Fibroblast of the aortic adventitia (primary cell): ENCODE measurements around the gene PREX1. TPM values are rescaled to one million over a fixed set of nuclear protein-coding genes. Genes with fewer than 3 reads are reported as not detected.

ENCODE experiments used
- DNase-seq: peaks from one replicate; pipeline ENCODE4 v3.0.0-alpha.2; 2010; ENCODE audit warnings: low read depth
- H3K4me3 ChIP-seq: 2 replicates; pipeline ENCODE4 v1.5.1; 2011; ENCODE audit warnings: low read depth, mild to moderate bottlenecking, control low read depth, low read length, moderate library complexity
- total RNA-seq: library from RNA; depleted of rRNA; stranded (reverse); fragments of >200 nt; gene quantifications from 2 replicates; pipeline ENCODE4 v1.2.3, GENCODE V29; 2012; ENCODE audit warnings: low replicate concordance
- TF ChIP-seq, protein P1 (sequence below): IDR thresholded peaks from 2 replicates; pipeline ENCODE4 v1.5.1; 2011; ENCODE audit warnings: mild to moderate bottlenecking, low read length, control low read depth, inconsistent platforms; ENCODE audit not compliant: insufficient read depth

PREX1 gene
- total RNA-seq, 1 donor: 13.0 TPM

DNA sequence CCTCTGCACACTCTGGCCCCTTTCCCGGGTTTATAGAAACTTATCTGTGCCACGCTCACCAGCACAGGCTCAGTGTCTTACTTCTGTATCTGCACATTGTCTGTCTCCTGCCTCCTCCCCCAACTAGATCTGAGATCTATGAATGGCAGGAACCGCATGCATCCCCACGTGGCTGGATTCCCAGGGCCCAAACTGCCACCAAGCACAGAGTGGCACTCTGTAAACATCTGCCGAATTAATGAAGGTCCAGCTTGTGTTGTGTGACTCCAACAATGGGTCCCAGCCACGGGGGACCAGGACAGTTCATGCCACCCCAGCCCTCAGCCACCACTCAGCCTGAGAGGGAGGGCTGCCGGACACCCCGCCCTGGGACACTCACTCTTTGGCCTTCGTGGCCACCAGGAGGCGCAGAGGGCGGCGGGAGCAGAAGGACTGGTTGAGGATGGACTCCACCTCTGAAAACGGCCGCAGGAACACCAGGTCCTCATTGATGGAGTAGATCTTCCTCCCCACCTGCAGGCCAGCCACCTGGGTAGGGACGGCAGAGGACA, 171.1 kb downstream of the PREX1 start:
- TF ChIP-seq, protein P1, sequence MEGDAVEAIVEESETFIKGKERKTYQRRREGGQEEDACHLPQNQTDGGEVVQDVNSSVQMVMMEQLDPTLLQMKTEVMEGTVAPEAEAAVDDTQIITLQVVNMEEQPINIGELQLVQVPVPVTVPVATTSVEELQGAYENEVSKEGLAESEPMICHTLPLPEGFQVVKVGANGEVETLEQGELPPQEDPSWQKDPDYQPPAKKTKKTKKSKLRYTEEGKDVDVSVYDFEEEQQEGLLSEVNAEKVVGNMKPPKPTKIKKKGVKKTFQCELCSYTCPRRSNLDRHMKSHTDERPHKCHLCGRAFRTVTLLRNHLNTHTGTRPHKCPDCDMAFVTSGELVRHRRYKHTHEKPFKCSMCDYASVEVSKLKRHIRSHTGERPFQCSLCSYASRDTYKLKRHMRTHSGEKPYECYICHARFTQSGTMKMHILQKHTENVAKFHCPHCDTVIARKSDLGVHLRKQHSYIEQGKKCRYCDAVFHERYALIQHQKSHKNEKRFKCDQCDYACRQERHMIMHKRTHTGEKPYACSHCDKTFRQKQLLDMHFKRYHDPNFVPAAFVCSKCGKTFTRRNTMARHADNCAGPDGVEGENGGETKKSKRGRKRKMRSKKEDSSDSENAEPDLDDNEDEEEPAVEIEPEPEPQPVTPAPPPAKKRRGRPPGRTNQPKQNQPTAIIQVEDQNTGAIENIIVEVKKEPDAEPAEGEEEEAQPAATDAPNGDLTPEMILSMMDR: peak; percentile 31
- DNase-seq: no peak
- no peak overlapping the region for H3K4me3 ChIP-seq

DNA sequence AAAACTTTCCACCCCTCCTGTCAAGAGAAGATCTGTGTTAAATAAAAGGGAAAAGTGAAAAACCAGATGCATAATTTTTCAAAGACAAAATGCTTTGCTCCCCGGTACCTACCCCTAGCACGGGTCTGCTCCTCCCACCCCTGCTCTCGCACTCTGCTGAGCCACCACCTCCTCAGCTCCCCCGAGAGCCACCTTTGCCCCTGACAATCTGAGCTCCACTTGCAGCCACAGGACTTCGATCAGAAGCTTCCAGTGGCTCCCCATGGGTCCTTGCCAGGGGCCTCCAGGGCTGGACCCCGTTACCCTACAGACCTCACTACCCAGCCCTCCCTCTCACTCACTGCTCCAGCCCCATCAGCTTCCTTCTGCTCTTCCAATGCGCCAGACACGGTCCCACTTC, 171.7 kb downstream of the PREX1 start:
- TF ChIP-seq, protein P1: no peak
- no peak overlapping the region for H3K4me3 ChIP-seq
- no peak for DNase-seq

DNA sequence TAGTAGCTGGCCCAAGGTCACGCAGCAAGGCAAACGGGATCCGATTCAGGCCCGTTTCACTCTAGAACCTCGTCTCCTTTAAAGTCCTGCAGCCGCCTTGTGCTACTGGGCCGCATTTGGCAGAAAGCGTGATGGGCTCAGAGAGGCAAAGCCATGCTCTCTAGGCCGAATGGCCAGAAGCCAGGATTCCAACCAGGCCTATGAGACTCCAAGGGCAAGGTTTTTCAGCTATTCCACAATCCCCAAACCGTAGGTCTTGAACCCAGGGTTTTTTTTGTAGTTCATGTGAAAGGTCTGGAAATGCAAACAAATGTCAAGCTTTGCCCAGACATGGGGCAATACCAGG, 174.1 kb downstream of the PREX1 start:
- DNase-seq: no peak
- TF ChIP-seq, protein P1: no peak

DNA sequence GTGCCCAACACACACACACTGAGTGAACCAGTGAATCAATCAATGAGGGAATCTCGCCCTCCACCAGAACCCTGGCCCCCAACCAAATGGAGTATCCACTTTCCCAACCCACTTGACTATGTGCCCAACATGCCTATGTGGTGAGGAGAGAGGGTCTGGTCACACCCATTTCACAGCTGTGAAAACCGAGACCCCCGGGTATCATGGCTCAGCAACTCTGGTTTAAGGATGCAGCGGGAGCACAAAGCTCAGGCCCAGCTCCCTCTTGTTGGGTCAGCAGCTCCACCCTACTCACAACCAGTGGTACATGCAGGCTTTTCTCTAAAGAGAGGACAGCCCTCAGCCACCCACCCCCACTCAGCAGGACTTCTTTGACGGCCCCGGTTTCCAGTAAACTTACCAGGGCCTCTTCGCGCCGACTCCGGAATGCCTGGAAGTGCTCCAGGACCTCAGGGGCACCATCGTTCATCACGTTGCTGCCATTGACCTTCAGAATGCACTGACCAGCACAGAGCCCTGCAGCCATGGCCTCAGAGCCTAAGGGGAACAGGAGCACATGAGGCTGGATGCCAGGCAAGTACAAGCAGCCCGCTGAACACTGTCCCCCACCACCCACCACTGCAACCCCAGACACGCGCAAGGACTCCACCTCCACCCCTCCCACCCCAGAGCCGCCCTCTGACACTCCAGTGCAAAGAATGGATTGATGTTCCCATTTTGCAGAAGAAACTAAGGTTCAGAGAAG, 174.7 kb downstream of the PREX1 start:
- H3K4me3 ChIP-seq: no peak overlapping the region
- no peak for DNase-seq
- TF ChIP-seq, protein P1: no peak

More for the DNA sequence above, 174.1 kb downstream of the PREX1 start:
- no peak overlapping the region for H3K4me3 ChIP-seq

DNA sequence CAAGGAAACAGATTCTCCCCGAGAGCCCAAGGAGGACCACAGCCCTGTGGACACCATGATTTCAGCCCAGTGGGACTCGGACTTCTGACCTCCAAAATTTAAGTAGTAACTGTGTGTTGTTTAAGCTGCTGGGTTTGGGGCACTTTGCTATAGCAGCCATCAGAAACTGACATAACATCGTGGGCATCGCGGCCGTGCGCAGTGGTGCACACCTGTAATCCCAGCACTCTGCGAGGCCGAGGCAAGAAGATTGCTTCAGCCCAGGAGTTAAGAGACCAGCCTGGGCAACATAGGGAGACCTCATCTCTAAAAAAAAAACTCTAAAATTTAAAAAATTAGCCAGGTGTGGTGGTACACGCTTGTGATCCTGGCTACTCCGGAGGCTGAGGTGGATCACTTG, 175.8 kb downstream of the PREX1 start:
- no peak overlapping the region for H3K4me3 ChIP-seq
- TF ChIP-seq, protein P1: no peak
- DNase-seq: no peak

DNA sequence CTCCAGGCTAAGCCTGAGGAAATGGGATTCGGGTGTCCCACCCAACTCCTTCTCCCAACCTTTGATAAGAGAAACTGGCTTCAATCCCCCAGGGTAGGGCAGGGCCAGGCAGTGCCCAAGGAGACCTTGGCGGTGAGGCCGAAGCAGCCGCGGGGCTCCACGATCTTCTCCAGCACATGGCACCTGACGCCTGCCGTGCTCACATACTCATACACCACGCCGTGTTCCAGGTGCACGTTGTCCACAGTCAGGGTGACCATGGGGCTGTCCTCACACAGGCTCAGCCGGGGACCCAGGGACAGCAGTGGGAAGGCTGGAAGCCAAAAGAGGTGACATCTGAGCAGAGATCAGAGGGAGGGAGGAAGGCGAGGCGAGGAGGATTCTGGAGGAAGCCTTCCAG, 176.5 kb downstream of the PREX1 start:
- no peak overlapping the region for H3K4me3 ChIP-seq
- TF ChIP-seq, protein P1: no peak
- DNase-seq: no peak
